DND-41 (cell line): ENCODE data around the gene AMD1.

Experiments used
- ATAC-seq: fragments of 200-7000 bp; cut with Tn5 transposase; 3 replicates; pipeline ENCODE4 v1.9.1; 2021; ENCODE audit warnings: low read depth; ENCODE audit not compliant: insufficient read depth
- DNase-seq: peaks from one replicate; pipeline ENCODE4 v3.0.0-alpha.2; 2020
- H2AFZ ChIP-seq: 2 replicates; pipeline ENCODE4 v1.6.0; 2012; ENCODE audit warnings: low read depth, low read length
- H3K27ac ChIP-seq: 2 replicates; pipeline ENCODE4 v1.5.1; 2012; ENCODE audit warnings: low read length, inconsistent platforms
- H3K27me3 ChIP-seq: fragments of 200-600 bp; sonication (generic); 2 replicates; pipeline ENCODE4 v1.6.0; 2012; ENCODE audit warnings: low read length, mild to moderate bottlenecking, inconsistent platforms; ENCODE audit not compliant: insufficient read depth, poor library complexity
- H3K36me3 ChIP-seq: 2 replicates; pipeline ENCODE4 v1.5.1; 2012; ENCODE audit warnings: low read length, inconsistent platforms; ENCODE audit not compliant: insufficient read depth
- H3K4me1 ChIP-seq: 2 replicates; pipeline ENCODE4 v1.5.1; 2012; ENCODE audit warnings: mild to moderate bottlenecking, low read length; ENCODE audit not compliant: insufficient read depth
- H3K4me2 ChIP-seq: 2 replicates; pipeline ENCODE4 v1.6.0; 2012; ENCODE audit warnings: mild to moderate bottlenecking, moderate library complexity, low read length, inconsistent platforms; ENCODE audit not compliant: insufficient read depth
- H3K4me3 ChIP-seq, 2 experiments: fragments of 200-600 bp in 1 of 2; shearing (Covaris generic) in 1 of 2; 2 replicates each; pipeline ENCODE4 v1.5.1; 2012 to 2016; ENCODE audit warnings: inconsistent platforms in 2 of 2, low read length in 2 of 2, mild to moderate bottlenecking in 2 of 2, low read depth in 1 of 2, moderate library complexity in 1 of 2
- H3K79me2 ChIP-seq: 2 replicates; pipeline ENCODE4 v1.6.0; 2012; ENCODE audit warnings: low read length, inconsistent platforms; ENCODE audit not compliant: insufficient read depth
- H3K9ac ChIP-seq: 2 replicates; pipeline ENCODE4 v1.6.0; 2012; ENCODE audit warnings: low read depth, mild to moderate bottlenecking, inconsistent platforms, low read length, moderate library complexity
- H3K9me3 ChIP-seq: 2 replicates; pipeline ENCODE4 v1.5.1; 2012; ENCODE audit warnings: low read length, moderate library complexity, mild to moderate bottlenecking, inconsistent platforms; ENCODE audit not compliant: insufficient read depth, severe bottlenecking
- H4K20me1 ChIP-seq: 2 replicates; pipeline ENCODE4 v1.6.0; 2012; ENCODE audit warnings: low read length; ENCODE audit not compliant: insufficient read depth
- EZH2 ChIP-seq: IDR thresholded peaks from 3 replicates; pipeline ENCODE4 v1.6.1; 2012; ENCODE audit warnings: borderline replicate concordance, low read depth, mild to moderate bottlenecking, moderate library complexity, low read length, inconsistent platforms; ENCODE audit not compliant: severe bottlenecking
- TF ChIP-seq, protein P1 (sequence below): IDR thresholded peaks from 2 replicates; pipeline ENCODE4 v1.5.1; 2012; ENCODE audit warnings: borderline replicate concordance, low read length, moderate library complexity, mild to moderate bottlenecking; ENCODE audit not compliant: poor library complexity, severe bottlenecking; ENCODE audit errors: extremely low read depth

AMD1 gene

DNA sequence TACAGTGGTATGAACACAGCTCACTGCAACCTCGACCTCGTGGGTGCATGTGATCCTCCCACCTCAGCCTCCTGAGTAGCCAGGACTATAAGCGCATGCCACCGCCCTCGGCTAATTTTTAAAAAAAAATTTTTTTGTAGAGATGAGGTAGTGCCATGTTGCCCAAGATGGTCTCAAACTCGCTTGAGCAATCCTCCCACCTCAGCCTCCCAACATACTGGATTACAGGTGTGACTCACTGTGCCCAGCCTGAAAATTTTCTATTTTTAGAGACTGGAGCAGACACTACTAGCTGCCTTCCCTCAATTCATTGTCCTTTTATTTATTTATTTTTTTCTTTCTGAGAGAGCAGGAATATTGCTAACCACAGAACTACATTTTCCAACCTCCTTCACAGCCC is 63.6 kb downstream of the AMD1 start:
- H3K27me3 ChIP-seq = no peaks in the 10 kb centered on the region
- H3K4me2 ChIP-seq = no peak overlapping the region
- H4K20me1 ChIP-seq = no peaks in the 10 kb centered on the region
- H2AFZ ChIP-seq = no peak overlapping the region
- H3K4me3 ChIP-seq = no peak overlapping the region
- no peak overlapping the region for H3K27ac ChIP-seq
- DNase-seq (no peak), ATAC-seq (no peak)
- no peaks in the 10 kb centered on the region for H3K4me1 ChIP-seq
- H3K79me2 ChIP-seq = no peaks in the 10 kb centered on the region
- no peaks in the 10 kb centered on the region for H3K9me3 ChIP-seq
- no peaks in the 10 kb centered on the region for H3K36me3 ChIP-seq
- H3K9ac ChIP-seq = no peak overlapping the region
- TF ChIP-seq, protein P1, sequence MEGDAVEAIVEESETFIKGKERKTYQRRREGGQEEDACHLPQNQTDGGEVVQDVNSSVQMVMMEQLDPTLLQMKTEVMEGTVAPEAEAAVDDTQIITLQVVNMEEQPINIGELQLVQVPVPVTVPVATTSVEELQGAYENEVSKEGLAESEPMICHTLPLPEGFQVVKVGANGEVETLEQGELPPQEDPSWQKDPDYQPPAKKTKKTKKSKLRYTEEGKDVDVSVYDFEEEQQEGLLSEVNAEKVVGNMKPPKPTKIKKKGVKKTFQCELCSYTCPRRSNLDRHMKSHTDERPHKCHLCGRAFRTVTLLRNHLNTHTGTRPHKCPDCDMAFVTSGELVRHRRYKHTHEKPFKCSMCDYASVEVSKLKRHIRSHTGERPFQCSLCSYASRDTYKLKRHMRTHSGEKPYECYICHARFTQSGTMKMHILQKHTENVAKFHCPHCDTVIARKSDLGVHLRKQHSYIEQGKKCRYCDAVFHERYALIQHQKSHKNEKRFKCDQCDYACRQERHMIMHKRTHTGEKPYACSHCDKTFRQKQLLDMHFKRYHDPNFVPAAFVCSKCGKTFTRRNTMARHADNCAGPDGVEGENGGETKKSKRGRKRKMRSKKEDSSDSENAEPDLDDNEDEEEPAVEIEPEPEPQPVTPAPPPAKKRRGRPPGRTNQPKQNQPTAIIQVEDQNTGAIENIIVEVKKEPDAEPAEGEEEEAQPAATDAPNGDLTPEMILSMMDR = no peak
- no peak for TF ChIP-seq EZH2

DNA sequence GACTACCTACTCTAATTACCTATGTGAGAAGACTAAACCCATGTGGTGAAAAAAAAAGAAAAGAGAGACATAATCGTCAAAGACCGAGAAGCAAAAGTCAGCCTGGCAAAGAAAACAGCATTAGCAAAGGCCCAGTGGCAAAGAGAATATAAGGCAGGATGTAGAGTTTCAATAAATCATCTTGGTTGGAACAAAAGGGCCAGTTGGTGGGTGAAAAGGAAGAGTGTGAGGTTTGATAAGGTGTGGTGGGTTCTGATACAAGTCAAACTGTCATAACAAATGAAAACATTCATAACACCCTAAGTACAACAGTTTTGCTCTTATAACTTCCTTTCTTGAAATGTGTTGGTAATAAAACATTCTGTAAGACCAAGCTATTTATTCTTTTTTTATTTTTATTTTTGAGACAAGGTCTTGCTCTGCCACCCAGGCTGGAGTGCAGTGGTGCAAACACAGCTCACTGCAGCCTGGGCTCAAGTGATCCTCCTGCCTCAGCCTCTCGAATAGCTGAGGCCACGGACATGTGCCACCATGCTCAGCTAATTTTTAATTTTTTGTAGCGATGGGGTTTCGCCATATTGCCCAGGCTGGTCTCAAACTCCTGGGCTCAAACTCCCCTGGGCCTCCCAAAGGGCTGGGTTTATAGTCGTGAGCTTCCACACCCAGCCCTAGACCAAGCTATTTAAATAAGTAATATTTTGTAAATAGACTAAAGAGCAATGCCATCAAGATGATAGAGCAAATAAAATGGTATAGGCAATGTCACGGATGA is 65.0 kb downstream of the AMD1 start:
- Histone ChIP-seq H4K20me1 (no peaks in the 10 kb centered on the region), H3K79me2 (no peaks in the 10 kb centered on the region), H3K4me3 (no peak overlapping the region), H3K27ac (no peak overlapping the region), H3K27me3 (no peaks in the 10 kb centered on the region), H3K36me3 (no peaks in the 10 kb centered on the region), H2AFZ (no peak overlapping the region), H3K4me1 (no peaks in the 10 kb centered on the region), H3K4me2 (no peak overlapping the region), H3K9ac (no peak overlapping the region), H3K9me3 (no peaks in the 10 kb centered on the region)
- DNase-seq (no peak), ATAC-seq (no peak)
- no peak for TF ChIP-seq EZH2
- TF ChIP-seq, protein P1 = no peak

DNA sequence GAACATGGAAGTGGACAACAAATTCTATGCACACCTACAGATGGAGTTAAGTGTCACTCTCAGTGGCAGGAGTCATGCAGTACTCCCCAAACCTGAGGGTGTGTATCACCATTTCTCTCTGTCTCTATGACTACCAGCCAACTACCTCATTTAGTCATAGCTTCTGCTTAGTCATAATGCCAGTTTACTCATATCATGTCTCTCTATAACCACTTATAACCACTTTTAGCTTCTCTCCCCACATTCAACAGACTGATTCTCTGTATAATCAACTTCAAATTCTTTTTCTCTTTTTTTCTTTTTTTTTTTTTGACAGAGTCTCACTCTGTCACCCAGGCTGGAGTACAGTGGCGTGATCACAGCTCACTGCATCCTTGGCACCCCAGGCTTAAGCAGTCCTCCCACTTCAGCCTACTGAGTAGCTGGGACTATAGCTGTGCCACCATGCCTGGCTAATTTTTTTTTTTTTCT is 70.1 kb downstream of the AMD1 start:
- H3K4me2 ChIP-seq = no peak overlapping the region
- H3K9ac ChIP-seq = no peak overlapping the region
- no peak; the same call in 2 of the 3 replicates for ATAC-seq
- DNase-seq = no peak
- no peaks in the 10 kb centered on the region for H4K20me1 ChIP-seq
- no peak overlapping the region for H3K4me3 ChIP-seq
- H2AFZ ChIP-seq = no peak overlapping the region
- H3K36me3 ChIP-seq = no peaks in the 10 kb centered on the region
- H3K79me2 ChIP-seq = no peaks in the 10 kb centered on the region
- no peak overlapping the region for H3K27ac ChIP-seq
- H3K27me3 ChIP-seq = no peaks in the 10 kb centered on the region
- H3K9me3 ChIP-seq = no peaks in the 10 kb centered on the region
- TF ChIP-seq, protein P1 = no peak
- no peak for TF ChIP-seq EZH2
- no peaks in the 10 kb centered on the region for H3K4me1 ChIP-seq
